NCI-H748 (cell line): Measurements from ENCODE around the gene UNC45B.
"Not testable (repeated sequence)": the region's sequence is repeated elsewhere in the genome, so short reads cannot be mapped to it uniquely, and the experiment has no call there.

Experiments used
- DNase-seq: peaks from one replicate; lab custom pipeline; 2025; ENCODE audit not compliant: unreplicated experiment; lab: John Stamatoyannopoulos, UW

UNC45B gene, protein sequence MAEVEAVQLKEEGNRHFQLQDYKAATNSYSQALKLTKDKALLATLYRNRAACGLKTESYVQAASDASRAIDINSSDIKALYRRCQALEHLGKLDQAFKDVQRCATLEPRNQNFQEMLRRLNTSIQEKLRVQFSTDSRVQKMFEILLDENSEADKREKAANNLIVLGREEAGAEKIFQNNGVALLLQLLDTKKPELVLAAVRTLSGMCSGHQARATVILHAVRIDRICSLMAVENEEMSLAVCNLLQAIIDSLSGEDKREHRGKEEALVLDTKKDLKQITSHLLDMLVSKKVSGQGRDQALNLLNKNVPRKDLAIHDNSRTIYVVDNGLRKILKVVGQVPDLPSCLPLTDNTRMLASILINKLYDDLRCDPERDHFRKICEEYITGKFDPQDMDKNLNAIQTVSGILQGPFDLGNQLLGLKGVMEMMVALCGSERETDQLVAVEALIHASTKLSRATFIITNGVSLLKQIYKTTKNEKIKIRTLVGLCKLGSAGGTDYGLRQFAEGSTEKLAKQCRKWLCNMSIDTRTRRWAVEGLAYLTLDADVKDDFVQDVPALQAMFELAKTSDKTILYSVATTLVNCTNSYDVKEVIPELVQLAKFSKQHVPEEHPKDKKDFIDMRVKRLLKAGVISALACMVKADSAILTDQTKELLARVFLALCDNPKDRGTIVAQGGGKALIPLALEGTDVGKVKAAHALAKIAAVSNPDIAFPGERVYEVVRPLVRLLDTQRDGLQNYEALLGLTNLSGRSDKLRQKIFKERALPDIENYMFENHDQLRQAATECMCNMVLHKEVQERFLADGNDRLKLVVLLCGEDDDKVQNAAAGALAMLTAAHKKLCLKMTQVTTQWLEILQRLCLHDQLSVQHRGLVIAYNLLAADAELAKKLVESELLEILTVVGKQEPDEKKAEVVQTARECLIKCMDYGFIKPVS

DNA sequence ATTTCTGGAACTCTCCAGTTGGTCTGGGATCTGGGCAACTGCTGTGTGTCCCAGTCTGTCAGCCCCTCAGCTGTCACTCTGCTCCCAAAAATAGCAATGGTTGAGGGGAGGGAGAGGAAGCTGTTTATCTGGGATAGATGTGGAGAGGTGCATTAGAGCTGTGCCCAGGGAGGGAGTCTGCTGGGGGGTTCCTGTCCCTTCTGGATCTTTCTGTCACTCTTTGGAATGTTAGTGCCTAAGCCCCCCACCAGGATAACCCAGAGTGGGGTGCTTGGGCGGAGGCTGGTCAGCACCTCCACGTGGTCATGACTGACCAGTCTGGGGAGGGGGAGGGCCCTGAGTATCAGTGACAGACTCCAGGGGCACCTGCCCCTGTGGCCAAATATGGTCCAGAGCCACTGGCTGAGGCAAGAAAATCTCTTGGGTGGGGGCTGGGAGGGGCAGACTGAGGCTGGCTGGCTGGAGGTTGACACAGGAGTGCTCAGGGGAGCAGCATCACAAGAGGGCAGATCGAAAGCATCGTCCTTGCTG lies at the start of gene UNC45B:
Gene UNC45B, plus strand, starts transcription at position 443 of the 531 bp plus-strand sequence. CDS start 447 bp downstream, outside the sequence.
- DNase-seq = no peak

DNA sequence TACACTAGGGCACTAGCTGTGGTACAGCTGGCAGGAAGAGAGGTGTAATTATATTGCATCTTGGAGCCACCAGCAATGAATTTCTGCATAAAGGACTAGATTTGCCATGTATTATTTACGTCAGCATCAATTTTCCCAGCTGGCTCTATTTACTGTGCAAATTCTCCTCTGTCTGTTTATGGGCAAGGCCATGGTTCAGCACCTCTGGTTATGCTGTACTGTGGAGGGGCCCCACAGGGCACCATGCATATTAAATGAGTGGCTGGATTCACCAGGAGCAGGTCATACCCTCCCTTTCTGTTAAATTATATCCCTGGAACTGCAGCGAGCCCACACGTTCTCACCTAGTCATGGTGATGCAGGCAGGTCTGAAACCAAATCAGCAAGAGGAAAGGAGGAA lies 47.7 kb upstream of the UNC45B start:
- DNase-seq = peak; percentile 49

DNA sequence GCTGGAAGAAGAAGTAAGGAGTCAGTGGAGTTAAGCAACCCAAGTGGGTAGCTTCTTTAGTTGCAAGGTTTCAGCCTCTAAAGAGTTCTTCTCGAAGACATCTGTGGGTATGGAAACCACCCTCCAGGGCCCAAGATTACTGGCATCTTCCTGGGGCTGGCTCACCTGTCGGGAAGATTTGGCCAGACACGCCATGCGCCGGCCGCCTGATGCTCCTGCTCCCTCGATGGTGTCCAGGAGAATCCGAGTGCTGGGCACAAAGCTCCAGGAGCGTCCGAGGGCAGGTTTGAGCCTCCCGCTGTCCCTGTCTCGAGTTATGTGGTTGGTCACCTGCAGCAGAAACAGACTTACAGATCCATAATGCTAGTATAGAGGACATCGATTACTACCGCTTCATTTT lies 46.6 kb upstream of the UNC45B start:
- no peak for DNase-seq

DNA sequence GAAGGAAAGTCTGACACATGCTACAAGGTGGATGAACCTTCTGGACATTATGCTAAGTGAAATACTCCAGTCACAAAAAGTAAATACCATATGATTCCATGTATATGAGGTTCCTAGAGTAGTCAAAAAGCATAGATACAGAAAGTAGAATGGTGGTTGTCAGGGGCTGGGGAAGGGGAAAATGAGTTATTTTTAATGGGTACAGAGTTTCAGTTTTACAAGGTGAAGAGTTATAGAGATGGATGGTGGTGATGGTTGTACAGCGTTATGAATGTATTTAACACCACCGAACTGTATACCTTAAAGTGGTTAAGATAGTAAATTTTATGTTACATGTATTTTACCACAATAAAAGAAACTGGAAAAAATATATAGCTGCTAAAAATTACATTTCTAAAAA lies 45.9 kb upstream of the UNC45B start:
- no peak for DNase-seq

DNA sequence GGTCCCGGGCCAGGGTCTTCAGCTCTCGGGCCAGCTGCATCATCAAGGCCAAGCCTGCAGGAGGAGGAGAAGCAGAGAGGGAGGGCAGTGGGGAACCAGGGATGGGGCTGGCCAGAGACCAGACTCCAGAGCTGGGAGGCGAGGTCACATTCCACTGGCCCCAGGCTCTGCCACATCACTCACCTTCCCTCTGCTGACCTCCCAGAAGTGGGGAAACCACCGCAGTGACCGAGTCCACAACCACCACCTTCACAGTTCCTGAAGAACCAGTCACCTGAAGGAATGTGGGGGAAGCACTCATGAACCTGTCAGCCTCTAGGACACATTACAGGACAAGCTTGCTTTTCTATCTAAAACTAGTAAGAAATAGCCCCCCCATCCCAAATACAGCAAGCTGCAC lies 44.3 kb upstream of the UNC45B start:
- no peak for DNase-seq

DNA sequence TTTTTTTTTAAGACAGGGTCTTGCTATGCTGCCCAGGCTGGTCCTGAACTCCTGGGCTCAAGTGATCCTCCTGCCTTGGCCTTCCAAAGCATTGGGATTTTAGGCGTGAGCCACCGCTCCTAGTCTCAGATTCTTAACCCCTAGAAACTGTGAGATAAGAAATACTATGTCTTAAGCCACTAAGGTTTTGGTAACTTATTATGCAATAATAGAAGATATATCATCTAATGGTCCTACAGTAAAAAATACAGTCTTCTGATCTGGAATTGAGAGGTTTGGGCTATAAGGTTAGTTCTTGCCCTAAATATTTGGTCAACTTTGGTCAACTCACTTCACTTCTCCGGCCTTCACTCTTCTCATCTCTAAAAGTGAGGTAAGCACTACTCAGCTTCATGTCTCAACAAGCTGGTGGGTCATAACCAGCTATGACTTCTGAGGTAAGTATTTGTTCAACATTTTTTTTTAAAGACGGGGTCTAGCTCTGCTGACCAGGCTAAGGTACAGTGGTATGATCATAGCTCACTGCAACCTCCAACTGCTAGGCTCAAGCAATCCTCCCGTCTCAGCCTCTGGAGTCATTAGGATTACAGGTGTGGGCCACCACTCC lies 42.7 kb upstream of the UNC45B start:
- DNase-seq = no peak

DNA sequence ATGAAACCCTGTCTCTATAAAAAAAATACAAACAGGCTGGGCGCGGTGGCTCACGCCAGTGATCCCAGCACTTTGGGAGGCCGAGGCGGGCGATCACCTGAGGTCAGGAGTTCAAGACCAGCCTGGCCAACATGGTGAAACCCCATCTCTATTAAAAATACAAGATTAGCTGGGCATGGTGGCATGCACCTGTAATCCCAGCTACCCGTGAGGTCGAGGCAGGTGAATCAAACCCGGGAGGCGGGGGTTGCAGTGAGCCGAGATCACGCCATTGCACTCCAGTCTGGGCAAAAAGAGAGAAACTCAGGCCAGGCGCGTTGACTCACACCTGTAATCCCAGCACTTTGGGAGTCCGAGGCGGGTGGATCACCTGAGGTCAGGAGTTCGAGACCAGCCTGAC lies 36.8 kb upstream of the UNC45B start:
- DNase-seq = not testable (repeated sequence)

DNA sequence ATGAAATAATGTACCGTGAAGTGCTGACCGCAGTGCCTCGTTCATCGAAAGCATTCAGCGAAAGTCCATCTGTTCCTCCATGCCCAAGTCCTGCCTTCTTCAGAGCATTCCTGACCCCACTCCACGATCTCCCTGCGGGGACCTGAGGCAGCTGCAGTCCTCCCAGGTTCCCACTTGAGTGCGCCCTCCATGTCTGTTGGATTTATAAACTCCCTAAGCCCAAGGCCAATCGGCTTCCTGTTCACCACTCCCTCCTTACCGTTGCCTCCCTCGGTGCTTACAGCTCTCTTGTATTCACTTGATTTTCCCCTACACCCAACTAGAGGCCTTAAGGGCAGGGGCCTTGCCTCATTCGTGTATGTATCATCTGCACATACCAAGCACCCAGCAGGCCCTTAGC lies 30.8 kb upstream of the UNC45B start:
- DNase-seq = no peak

DNA sequence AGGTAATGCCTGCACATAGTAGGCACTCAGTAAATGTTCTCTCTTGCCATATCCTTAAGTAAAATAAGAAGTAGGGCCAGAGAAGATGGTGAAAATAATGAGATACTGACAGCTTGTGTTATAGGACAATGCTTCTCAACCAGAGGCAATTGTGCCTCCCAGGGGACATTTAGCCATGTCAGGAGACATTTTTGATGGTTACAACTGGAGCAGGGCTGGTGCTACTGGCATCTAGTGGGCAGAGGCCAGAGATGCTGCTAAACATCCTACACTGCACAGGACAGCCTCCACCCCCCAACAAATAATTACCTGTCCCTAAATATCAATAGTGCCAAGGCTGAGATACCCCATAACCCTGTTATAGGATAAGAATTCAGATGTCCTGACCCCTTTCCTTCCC lies 29.6 kb upstream of the UNC45B start:
- no peak for DNase-seq

DNA sequence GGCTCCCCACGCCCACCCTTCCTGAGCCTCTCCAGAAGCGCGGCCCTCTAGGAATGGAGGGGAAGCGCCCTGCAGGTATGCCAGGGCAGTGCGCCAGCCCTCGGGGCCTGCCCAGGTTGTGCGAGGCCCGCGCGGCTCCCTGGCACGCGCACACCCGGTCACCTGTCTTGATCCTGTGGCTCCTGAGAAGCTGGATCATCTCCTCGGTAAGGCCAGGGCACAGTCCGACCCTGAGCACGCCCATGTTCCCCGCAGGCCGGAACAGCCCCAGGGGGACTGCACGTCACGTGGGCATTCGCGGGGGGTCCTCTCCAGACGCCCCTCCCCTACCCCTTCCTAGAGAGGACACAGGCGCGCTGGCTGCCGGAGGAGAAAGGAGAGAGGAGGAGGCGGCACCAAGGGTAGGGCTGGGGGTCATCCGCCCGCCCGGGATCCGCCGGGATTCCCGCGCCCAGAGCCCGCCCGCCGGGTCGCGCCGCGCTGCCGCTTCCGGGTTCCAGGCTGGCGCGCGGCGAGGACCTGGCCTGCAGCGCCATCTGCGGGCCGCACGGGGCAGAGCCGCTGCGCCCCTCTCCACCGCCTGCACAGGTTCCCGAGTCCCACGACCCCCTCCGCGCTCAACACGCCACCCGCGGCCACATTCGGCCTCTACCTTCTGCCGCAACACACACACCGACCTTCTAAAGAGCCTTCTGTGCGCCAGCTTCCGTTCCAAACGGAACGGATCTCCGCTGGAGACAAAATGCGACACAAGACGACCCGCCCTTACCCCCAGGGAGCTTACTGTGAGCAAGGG lies 28.0 kb upstream of the UNC45B start, which contains the start of gene RAD51D:
Gene RAD51D, minus strand, starts transcription at position 491 of the 796 bp plus-strand sequence. Its CDS starts 247 bp downstream, at position 244.
- peak; percentile 85 for DNase-seq

DNA sequence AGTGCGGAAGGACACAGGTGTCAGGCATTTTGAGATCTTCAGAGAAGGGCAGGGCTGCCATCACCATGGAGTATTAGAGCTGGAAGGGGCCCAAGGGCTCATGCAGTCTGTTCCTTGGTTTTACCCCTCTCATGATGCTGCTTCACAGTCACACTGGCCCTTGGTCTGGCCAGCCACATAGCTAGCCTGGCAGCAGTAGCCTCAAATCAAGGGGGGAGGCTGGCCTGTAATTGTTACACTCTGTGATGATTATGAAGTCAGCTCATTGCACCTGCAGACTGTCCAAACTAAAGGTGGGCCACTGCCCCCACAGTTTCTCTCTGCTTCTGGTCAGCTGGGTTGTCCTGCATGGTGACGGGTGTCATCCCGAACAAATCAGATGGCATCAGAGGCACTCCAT lies 26.3 kb upstream of the UNC45B start, which contains the start of gene FNDC8:
Gene FNDC8, plus strand, starts transcription at position 301 of the 400 bp plus-strand sequence. Its CDS starts 79 bp downstream, at position 380.
- DNase-seq = no peak

DNA sequence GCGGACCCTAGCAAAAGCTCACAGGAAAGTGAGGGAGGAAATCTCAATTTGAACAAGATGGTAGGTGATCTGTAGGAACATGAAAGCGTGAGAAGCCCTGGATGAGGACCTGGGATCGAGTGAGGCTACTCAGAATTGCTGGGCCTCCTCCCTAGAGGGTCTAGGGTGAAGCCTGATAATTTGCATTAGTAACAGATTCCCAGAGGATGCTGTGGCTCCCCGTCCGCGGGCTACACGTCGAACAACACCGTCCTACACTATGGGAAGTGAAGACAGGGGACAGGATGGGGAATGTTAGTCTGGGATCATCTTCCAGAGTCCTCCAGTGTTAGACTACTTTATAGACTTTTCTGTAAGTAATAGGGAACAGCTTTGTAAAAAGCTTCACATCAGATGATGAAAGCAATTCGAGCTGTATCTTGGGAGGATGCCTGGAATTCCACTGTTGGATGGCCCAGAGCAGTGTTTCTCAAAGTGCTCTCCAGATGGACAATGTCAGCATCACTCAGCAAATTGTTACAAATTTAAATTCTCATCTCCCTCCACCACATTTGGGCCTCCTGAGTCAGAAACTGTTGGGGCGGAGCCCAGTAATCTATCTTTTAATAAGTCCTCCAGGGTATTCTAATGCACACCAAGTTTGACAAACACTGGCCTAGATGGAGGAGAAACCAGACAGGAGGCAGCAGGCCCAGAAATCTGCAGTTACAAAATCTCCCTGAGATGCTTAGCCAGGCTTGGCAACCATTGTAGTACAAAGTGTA lies 19.7 kb upstream of the UNC45B start:
- DNase-seq = no peak

DNA sequence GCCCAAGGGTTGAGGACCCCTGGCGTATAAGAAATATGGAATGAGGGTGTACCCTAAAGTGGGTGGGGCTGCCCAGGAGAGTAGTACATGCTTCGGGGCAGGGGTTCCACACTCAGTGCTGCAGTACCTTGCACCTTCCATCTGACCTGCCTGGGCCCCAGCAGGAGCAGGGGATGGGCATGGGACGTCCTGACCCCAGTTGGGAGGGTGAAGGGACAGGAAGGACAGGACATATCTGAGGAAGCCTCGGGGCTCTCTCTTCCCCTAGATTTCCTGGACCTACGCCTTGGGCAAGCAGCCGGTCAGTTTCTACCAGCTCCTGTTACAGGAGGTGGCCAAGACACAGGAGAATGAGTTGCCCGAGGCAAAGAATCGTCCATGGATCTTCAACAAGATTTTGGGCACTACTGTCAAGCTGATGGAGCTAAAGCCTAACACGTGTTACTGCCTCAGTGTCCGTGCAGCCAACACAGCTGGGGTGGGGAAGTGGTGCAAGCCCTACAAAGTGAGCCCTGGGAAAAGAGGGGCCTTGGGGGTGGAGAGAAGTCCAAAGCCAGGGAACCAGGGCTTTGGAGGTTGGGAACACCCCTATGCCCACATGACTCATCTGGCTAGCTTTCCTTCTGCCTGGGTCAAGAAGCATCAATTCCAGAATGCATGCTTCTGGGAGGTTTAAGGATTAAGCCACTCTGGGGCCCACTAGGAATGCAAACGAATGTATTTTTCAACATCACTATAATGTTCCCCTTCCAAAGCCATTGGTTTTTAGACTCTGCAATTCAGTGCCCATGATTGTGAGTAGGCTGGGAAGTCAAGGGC lies 18.3 kb upstream of the UNC45B start:
- DNase-seq = no peak

DNA sequence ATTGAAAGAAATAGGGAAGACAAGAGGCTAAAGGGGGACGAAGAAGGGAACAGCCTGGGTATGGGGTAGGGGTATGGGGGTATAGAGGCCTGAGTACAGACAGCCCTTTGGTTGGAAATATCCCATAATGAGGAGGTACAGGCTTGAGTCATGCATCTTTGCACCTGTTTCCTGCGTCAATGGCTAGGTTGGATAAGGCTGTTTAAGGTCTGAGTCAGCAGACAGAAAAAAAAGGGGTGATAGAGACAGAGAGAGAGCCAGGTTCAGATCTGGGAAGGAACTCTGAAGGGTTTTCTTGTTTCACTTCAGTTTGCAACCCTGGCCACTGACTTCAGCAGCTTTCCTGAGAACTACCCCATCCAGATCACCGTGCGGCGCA lies 17.7 kb upstream of the UNC45B start:
- DNase-seq = no peak

DNA sequence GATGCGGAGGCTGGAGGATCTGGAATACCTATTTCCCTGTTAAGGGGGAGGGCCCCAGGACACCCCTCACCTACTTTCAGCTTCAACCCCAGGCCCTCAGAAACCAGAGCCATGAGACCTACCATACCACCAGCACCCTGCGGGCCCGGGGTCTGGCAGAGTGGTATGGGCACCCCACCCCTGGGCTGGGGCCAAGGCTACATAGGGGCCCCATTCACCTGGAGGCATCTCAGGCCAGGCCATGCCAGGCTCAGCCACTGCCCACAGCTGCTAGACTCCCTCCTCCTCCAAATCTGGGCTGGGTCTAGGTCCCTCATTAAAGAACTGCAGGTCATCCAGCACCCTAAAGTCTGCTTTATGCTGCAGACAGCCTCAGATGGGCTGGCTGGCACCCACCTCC lies 17.2 kb upstream of the UNC45B start:
- DNase-seq = no peak

DNA sequence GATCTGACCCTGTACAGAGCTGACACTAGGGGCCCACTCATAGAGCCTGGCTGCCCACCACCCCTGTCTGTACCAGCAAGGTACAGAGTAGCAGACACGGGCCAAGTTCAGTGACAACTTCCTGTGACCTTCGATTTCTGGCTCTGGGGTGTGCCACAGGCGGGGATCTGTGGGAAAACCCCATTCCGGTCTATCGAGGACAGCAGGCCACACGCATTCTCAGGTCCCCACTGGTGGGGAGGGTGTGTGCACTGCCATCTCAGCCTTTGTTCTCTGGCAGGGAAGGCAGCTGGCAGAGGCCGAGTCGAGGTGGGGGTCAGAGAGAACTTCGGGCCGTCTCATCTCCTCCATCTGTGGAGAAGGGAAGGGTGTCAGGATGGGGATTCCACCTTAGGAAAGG lies 15.5 kb upstream of the UNC45B start:
- no peak for DNase-seq

DNA sequence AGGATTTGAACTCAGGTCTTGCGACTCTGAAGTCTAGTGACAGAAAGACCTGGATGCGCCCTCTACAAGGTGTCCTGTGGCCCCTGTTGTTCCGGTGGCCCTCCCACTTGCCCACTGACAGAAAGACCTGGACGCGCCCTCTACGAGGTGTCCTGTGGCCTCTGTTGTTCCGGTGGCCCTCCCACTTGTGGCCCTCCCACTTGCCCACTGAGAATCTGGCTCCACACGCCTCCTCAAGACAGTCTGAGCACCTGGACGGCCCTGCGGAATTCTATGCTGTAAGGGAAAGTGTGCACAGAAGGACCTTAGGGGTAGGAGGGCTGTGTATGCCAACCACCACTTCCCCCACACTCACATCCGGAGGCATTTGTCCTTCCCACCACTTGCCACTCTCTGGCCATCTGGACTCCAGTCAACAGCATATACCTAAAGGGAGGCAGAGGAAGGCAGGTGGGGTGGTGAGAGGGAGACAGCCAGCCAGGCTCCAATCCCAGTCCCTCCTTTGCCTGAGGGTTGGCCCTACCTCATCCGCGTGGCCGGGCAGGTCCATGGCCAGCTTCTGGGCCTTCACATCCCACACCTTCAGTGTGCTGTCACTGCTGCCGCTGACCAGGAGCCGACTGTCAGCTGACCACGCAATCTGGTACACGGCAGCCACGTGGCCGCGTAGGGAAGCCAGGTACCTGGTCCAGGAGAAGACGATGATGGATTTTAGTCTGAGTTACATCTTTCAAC lies 14.6 kb upstream of the UNC45B start:
- no peak for DNase-seq

DNA sequence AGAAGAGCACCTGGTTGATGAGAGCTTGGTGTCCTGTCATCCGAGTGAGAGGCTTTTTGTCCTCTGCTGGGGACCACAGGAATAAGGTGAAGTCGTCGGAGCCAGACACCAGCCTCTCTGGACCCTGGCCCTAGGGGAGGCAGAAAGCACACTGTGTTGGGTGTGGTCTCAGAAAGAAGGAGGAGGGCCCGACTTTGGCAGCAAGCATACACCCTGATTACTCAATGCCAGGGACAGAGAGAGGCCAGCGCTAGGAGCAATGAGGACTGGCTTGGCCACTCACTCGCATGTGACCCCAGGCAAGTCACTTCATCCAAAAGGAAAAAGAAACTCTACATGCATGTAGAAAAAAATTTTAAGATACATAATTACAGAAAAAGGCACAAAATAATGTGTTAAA lies 12.3 kb upstream of the UNC45B start:
- DNase-seq = no peak
